AG04449 (cell line): ENCODE data around the gene FBXO36.
"Not testable (repeated sequence)": the region's sequence is repeated elsewhere in the genome, so short reads cannot be mapped to it uniquely, and the experiment has no call there.

Experiments used
- CTCF ChIA-PET: fragments of 350-600 bp; formaldehyde crosslinking; extraction: SDS; loops from one replicate; lab custom pipeline; 2021; ENCODE audit warnings: antibody characterized with exemption; lab: Yijun Ruan, JAX
- POLR2A ChIA-PET: fragments of 400-600, 350-600 bp; formaldehyde crosslinking; extraction: SDS; loops from one replicate; lab custom pipeline; 2020; ENCODE audit warnings: antibody characterized with exemption, inconsistent platforms; lab: Yijun Ruan, JAX
- DNase-seq: peaks from one replicate; pipeline ENCODE4 v3.0.0-alpha.2; 2010; ENCODE audit warnings: low read depth, low spot score
- H3K4me3 ChIP-seq: 2 replicates; pipeline ENCODE4 v1.5.1; 2011; ENCODE audit warnings: low read depth, mild to moderate bottlenecking, control low read depth, low read length
- CTCF ChIP-seq: IDR thresholded peaks from one replicate; pipeline ENCODE4 v1.5.1; 2011; ENCODE audit warnings: mild to moderate bottlenecking, moderate library complexity, low read length, control low read depth, inconsistent platforms; ENCODE audit not compliant: insufficient read depth; ENCODE audit errors: missing control alignments

The FBXO36 gene

GRCh38 chr2:229920011-229920641, 2.2 kb upstream of the FBXO36 start:
- ChIA-PET POLR2A (interaction anchor here (1.1 kb wide), 1 partner anchor 9 kb away, joined by 4 read pairs; no protein-coding TSS in a partner anchor), CTCF (interaction anchor here (1.9 kb wide), 1 partner anchor 10 kb away, joined by 5 read pairs; no protein-coding TSS in a partner anchor)
- DNase-seq, result no peak
- no peak for TF ChIP-seq CTCF
- peak overlapping the region; percentile 90 for H3K4me3 ChIP-seq

GRCh38 chr2:229921101-229921891, 1.0 kb upstream of the FBXO36 start:
- H3K4me3 ChIP-seq, result peak overlapping the region; percentile 90
- CTCF ChIA-PET, result interaction anchor here (0.8 to 1.9 kb wide), 4 partner anchors 10 to 937 kb away, joined by 3 to 5 read pairs (median 4); partner anchors contain the start of gene CAB39
- no peak for DNase-seq
- TF ChIP-seq CTCF, result no peak
- POLR2A ChIA-PET, result interaction anchor here (0.6 to 1.2 kb wide), 6 partner anchors 10 to 140 kb away, joined by 3 to 5 read pairs (median 4); no protein-coding TSS in a partner anchor

GRCh38 chr2:229921892-229922448, 333 bp upstream of the FBXO36 start, which contains the start of gene TRIP12:
Gene TRIP12, minus strand, starts transcription at chr2:229922009. Its CDS starts 41,930 bp downstream, at chr2:229880079.
- TF ChIP-seq CTCF, result no peak
- CTCF ChIA-PET, result interaction anchor here (0.9 to 1.2 kb wide), 3 partner anchors 238 to 936 kb away, joined by 3 read pairs; partner anchors contain the start of gene CAB39
- H3K4me3 ChIP-seq, result peak within 1 kb of the TSS; percentile 90
- POLR2A ChIA-PET, result interaction anchor here (0.8 to 1.2 kb wide), 5 partner anchors 10 to 141 kb away, joined by 3 to 5 read pairs (median 4); no protein-coding TSS in a partner anchor
- DNase-seq, result peak; percentile 92

- DNase-seq, H3K4me3 ChIP-seq, POLR2A ChIA-PET: not testable (repeated sequence)
- CTCF ChIA-PET, result interaction anchor here (0.6 kb wide), 1 partner anchor 16 kb away, joined by 3 read pairs; no protein-coding TSS in a partner anchor
Observed at GRCh38 chr2:229924541-229924940, 2.2 kb downstream of the FBXO36 start.

GRCh38 chr2:229925201-229925600, 2.9 kb downstream of the FBXO36 start:
- no peak for TF ChIP-seq CTCF
- H3K4me3 ChIP-seq, result no peak overlapping the region
- CTCF ChIA-PET, result interaction anchor here (0.6 to 1.1 kb wide), 2 partner anchors 17 to 124 kb away, joined by 3 read pairs; no protein-coding TSS in a partner anchor
- POLR2A ChIA-PET, result no interaction called here
- DNase-seq, result no peak

- H3K4me3 ChIP-seq, result no peak overlapping the region
- no peak for DNase-seq
- POLR2A ChIA-PET, result interaction anchor here (0.6 kb wide), 1 partner anchor 19 kb away, joined by 5 read pairs; no protein-coding TSS in a partner anchor
- CTCF ChIA-PET, result interaction anchor here (0.8 kb wide), 1 partner anchor 147 kb away, joined by 3 read pairs; no protein-coding TSS in a partner anchor
- no peak for TF ChIP-seq CTCF
Observed at GRCh38 chr2:229927817-229928321, 5.6 kb downstream of the FBXO36 start.
